ENCODE data around the gene EMILIN3.
A peak's percentile ranks its signal among the peaks of the same experiment; 100 is the strongest.

Gene EMILIN3

GRCh38 chr20:41392871-41393704 lies 26.5 kb upstream of the EMILIN3 start:
- FAIRE-seq: peak; percentile 91
- DNase-seq (ENCODE audit: insufficient read length, low spot score): no peak

DNA sequence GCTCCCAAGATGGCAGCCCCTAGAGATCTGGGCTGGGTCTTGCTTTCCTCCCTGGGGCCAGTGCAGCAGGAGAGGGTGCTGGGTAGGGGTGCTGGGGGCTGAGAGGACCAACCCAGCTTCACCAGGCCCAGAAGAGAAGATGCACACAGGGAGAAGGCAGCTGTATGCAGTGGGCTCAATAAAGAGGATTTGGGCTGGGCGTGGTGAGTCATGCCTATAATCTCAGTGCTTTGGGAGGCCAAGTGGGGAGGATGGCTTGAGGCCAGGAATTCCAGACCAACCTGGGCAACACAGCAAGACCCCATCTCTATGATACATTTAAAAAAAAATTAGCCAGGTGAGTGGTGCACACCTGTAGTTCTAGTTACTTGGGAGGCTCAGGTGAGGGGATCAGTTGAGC lies 25.7 kb upstream of the EMILIN3 start:
- no peak for FAIRE-seq
- no peak for DNase-seq (ENCODE audit: insufficient read length, low spot score)

GRCh38 chr20:41391587-41392001 lies 25.0 kb upstream of the EMILIN3 start:
- FAIRE-seq: peak; percentile 92

GRCh38 chr20:41390889-41391288 lies 24.3 kb upstream of the EMILIN3 start:
- no peak for FAIRE-seq
- no peak for DNase-seq (ENCODE audit: insufficient read length, low spot score)

More at GRCh38 chr20:41391587-41392001, 25.0 kb upstream of the EMILIN3 start:
- DNase-seq (ENCODE audit: insufficient read length, low spot score): peak; percentile 49

DNA sequence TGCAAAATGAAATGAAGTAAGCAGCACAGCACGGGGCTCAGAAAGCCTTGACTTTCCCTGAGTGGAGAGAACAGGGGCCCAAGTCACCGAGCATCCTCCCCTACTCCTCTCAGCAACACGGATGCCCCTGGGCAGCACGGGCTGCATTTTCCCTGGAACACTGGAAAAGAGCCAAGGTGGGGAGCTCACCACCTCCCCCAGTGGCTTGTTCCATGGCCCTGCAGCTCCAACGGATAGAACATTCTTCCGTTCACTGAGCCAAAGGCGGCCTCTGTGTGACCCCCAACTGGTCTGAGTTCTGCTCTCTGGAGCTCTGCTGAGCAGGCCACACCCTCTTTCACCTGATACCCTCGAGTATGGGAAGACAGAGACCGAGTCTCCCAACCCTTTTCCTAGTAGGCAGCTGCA lies 20.8 kb upstream of the EMILIN3 start:
- DNase-seq (ENCODE audit: insufficient read length, low spot score) (no peak), FAIRE-seq (no peak)

GRCh38 chr20:41386502-41387427 lies 20.1 kb upstream of the EMILIN3 start:
- DNase-seq (ENCODE audit: insufficient read length, low spot score) (no peak), FAIRE-seq (no peak)

GRCh38 chr20:41382791-41383305 lies 16.2 kb upstream of the EMILIN3 start:
- DNase-seq (ENCODE audit: insufficient read length, low spot score) (no peak), FAIRE-seq (no peak)

GRCh38 chr20:41380551-41381193 lies 14.1 kb upstream of the EMILIN3 start:
- DNase-seq (ENCODE audit: insufficient read length, low spot score) (no peak), FAIRE-seq (no peak)

GRCh38 chr20:41379551-41379950 lies 12.9 kb upstream of the EMILIN3 start:
- no peak for FAIRE-seq

GRCh38 chr20:41377275-41377674 lies 10.7 kb upstream of the EMILIN3 start:
- FAIRE-seq (no peak), DNase-seq (ENCODE audit: insufficient read length, low spot score) (no peak)

More at GRCh38 chr20:41379551-41379950, 12.9 kb upstream of the EMILIN3 start:
- no peak for DNase-seq (ENCODE audit: insufficient read length, low spot score)

GRCh38 chr20:41376349-41376748 lies 9.7 kb upstream of the EMILIN3 start:
- FAIRE-seq: no peak

DNA sequence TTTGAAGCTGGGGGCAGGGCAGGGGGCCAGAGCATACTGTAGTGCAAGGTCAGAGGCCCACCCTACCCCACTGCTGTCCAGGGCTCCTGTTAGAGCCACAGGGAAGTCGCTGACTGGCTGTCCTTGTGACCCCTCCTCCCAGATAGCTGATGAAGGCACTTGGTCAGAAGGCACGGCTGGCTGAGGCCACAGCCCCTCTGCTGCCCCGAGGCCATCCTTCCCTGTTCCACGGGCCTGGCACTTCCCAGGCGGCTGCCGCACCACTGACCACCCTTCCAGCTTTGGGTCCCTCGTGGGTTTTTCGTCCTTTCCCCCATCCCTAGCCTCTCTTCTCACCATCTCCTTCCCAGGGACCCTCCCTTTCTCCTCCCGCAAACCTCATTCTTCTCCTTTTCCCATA lies 9.2 kb upstream of the EMILIN3 start:
- FAIRE-seq: no peak

More at GRCh38 chr20:41376349-41376748, 9.7 kb upstream of the EMILIN3 start:
- no peak for DNase-seq (ENCODE audit: insufficient read length, low spot score)

GRCh38 chr20:41373931-41374920 lies 7.6 kb upstream of the EMILIN3 start:
- DNase-seq (ENCODE audit: insufficient read length, low spot score) (no peak), FAIRE-seq (no peak)

More for the DNA sequence above, 9.2 kb upstream of the EMILIN3 start:
- no peak for DNase-seq (ENCODE audit: insufficient read length, low spot score)

GRCh38 chr20:41373251-41373783 lies 6.7 kb upstream of the EMILIN3 start:
- FAIRE-seq (peak; percentile 42), DNase-seq (ENCODE audit: insufficient read length, low spot score) (no peak)

DNA sequence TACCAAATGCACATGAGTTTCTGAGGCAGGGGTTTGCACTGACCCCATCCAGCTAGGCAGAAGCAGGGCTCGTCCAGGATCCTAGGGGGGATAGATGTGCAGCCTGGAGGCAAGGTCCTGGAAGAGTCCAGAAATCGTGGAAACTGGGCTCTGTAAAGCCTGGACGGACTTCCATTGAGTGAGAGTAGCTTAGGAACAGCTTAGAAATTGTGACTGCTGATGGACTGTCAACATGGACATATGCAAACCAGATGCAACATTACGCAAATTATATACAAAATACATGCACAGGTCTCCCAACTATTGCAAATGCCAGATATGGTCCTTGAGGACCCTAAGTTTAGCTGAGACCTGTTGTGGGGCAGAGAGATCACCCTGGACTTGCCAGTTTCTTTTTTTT lies 4.8 kb upstream of the EMILIN3 start:
- no peak for DNase-seq (ENCODE audit: insufficient read length, low spot score)

DNA sequence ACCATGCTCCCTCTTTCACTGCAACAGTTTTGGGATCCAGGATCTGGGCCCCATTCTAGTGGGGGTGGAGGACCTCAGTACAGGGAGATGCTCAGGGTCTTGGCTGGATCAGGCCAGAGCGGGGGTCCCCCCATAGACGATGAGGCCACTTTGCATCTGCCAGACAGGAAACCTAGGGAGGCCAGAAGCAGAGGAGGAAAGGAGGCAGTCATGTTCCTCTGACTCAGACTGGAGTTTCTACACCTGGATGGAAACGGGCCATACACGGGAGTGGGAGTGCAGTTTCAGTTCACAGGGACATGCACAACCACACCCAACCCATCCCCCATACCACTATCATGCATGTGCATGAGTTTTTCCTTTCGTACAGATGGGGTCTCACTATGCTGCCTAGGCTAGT lies 3.6 kb upstream of the EMILIN3 start:
- no peak for DNase-seq (ENCODE audit: insufficient read length, low spot score)
- FAIRE-seq: peak; percentile 58

More for the DNA sequence above, 4.8 kb upstream of the EMILIN3 start:
- FAIRE-seq: no peak

DNA sequence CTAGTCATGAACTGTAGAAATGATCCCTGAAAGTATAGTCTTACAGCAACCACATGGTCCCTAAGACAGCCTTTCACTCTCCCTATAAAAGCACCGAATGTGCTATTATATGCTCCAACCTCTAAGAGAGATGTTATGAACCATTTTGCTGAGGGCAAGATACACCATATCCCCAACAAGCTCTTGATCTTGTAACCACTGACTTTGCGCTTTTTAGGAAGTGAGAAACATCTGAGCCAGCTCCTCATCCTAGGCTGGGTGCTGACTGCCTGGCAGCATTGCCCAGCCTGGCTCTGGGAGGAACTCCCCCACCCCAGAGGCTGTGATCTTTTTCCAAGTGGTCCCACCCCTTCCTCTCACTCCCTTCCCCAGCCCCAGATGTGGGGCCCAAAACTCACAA lies 3.1 kb upstream of the EMILIN3 start:
- DNase-seq (ENCODE audit: insufficient read length, low spot score) (no peak), FAIRE-seq (peak; percentile 58)

DNA sequence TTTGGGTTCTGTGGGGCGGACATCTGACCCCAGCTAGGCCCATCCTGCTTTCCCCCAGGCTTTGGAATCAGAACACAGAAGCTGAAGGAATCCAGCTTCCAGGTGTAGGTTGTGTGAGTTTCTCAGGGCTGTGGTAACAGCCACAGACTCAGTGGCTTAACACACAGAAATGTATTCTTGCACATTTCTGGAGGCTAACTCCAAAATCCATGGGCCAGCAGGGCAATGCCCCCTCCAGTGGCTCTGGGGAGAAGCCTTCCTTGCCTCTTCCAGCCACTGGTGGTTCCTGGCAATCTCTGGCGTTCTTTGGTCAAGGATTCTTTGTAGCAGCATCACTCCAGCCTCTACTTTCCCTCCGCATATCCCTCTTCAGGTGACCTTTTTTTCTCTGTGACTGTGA lies 1.3 kb upstream of the EMILIN3 start:
- DNase-seq (ENCODE audit: insufficient read length, low spot score) (no peak), FAIRE-seq (no peak)

- DNase-seq (ENCODE audit: insufficient read length, low spot score) (no peak), FAIRE-seq (no peak)
Measured at GRCh38 chr20:41367393-41367695, 726 bp upstream of the EMILIN3 start.
